Sigmoid colon (tissue), 7 donors: ENCODE results near the gene ZFC3H1. TPM values are rescaled to one million over a fixed set of nuclear protein-coding genes. Genes with fewer than 3 reads are reported as not detected.

Source experiments
- DNase-seq: peaks from one replicate; pipeline ENCODE4 v3.0.0-alpha.2; 2019
- H3K27ac ChIP-seq, 4 donors: fragments of 200-600 bp; sonication (generic); one replicate each; pipeline ENCODE4 v1.5.1; 2016 to 2019; ENCODE audit warnings: mild to moderate bottlenecking in 1 of 4
- H3K27me3 ChIP-seq, 3 donors: fragments of 200-600 bp; sonication (generic); one replicate each; pipeline ENCODE4 v1.5.1; 2019; ENCODE audit warnings: mild to moderate bottlenecking in 1 of 3
- H3K36me3 ChIP-seq, 4 donors: fragments of 200-600 bp; sonication (generic); one replicate each; pipeline ENCODE4 v1.5.1; 2016 to 2019
- H3K4me1 ChIP-seq, 4 donors: fragments of 200-600 bp; sonication (generic); one replicate each; pipeline ENCODE4 v1.5.1; 2017 to 2019
- H3K4me3 ChIP-seq, 4 donors: fragments of 200-600 bp; sonication (generic); one replicate each; pipeline ENCODE4 v1.5.1; 2017 to 2019; ENCODE audit warnings: mild to moderate bottlenecking in 2 of 4, moderate library complexity in 1 of 4
- H3K9me3 ChIP-seq, 4 donors: fragments of 200-600 bp in 3 of 4; sonication (generic) in 3 of 4; one replicate each; pipeline versions ENCODE4 v1.5.1 to v1.6.1; 2013 to 2019
- CTCF ChIP-seq, 4 experiments: fragments of 450-650 bp in 3 of 4; fragments of 200-600 bp in 1 of 4; IDR thresholded peaks; one replicate each; pipeline ENCODE4 v1.5.1; 2016 to 2019; ENCODE audit warnings: antibody characterized with exemption in 4 of 4, mild to moderate bottlenecking in 3 of 4, moderate library complexity in 2 of 4
- EP300 ChIP-seq, 4 donors: sonication (generic); formaldehyde crosslinking; IDR thresholded peaks; one replicate each; pipeline ENCODE4 v1.6.1; 2017; ENCODE audit warnings: antibody characterized with exemption in 4 of 4
- POLR2A ChIP-seq, 2 donors: fragments of 450-650 bp; IDR thresholded peaks; one replicate each; pipeline ENCODE4 v1.6.1; 2016; ENCODE audit warnings: antibody characterized with exemption in 2 of 2, mild to moderate bottlenecking in 2 of 2, moderate library complexity in 2 of 2
- POLR2AphosphoS5 ChIP-seq, 4 donors: sonication (generic); formaldehyde crosslinking; IDR thresholded peaks; one replicate each; pipeline ENCODE4 v1.6.1; 2017; ENCODE audit warnings: antibody characterized with exemption in 4 of 4
- WGBS, 2 donors: extraction: QIAGEN DNeasy Blood & Tissue Kit; methylation state at CpG; one replicate each; pipeline ENCODE4 v1.1.7; 2013; 5-methylcytosine and 5-hydroxymethylcytosine counted together
- intact Hi-C: fragments of 100-400 bp; cut with DNase I; formaldehyde crosslinking; loops from one replicate; pipeline ENCODE4 v1.15.1; 2023
- polyA plus RNA-seq, 3 donors: library from polyadenylated mRNA; stranded (reverse); fragments of 200-250 nt; gene quantifications; one replicate each; pipeline ENCODE4 v1.2.3, GENCODE V29; 2013
- total RNA-seq, 4 donors: library from RNA; depleted of rRNA; stranded (reverse); fragments of >200 nt; gene quantifications; one replicate each; pipeline ENCODE4 v1.1.0, GENCODE V29; 2016
- donor health status: healthy with polysubstance abuse.
- donor health status: Bipolar disorder and iron deficiency.
- donor health status: healthy.

ZFC3H1 gene
- total and polyA plus RNA-seq, 7 donors: 3.0 to 87.8 (median 38.7) TPM

GRCh38 chr12:71664411-71665089, 902 bp upstream of the ZFC3H1 start:
- WGBS, 2 donors: 0 to 1% methylated on average over 20 of the region's 20 CpGs
- TF ChIP-seq EP300 (IDR thresholded peaks at IDR 0.05) (no peak), CTCF (IDR thresholded peaks at IDR 0.05) (peak in 1 of 4 experiments; percentile 3)
- H3K4me3 ChIP-seq: peak overlapping the region; percentile 73 to 90 (median 86)
- intact Hi-C loops: loop anchor here (5.0 kb wide), 2 partner anchors 37 to 173 kb away; partner anchors contain the start of gene TBC1D15
- no peaks in the 10 kb centered on the region for H3K27me3 ChIP-seq
- H3K27ac ChIP-seq: peak overlapping the region; percentile 91 to 99 (median 97)
- no peaks in the 10 kb centered on the region for H3K9me3 ChIP-seq
- peaks cover 3 to 43% (median 24%) of the 10 kb centered on the region in 4 donors for H3K4me1 ChIP-seq
- DNase-seq: no peak
- H3K36me3 ChIP-seq: peaks cover 0 to 7% (median 2%) of the 10 kb centered on the region in 4 donors

- H3K36me3 ChIP-seq: peaks cover 4 to 23% (median 11%) of the 10 kb centered on the region in 4 donors
- H3K4me1 ChIP-seq: peaks cover 3 to 43% (median 24%) of the 10 kb centered on the region in 4 donors
- no peaks in the 10 kb centered on the region for H3K27me3 ChIP-seq
- peak; percentile 81 for DNase-seq
- 0% methylated on average over 53 of the region's 53 CpGs for WGBS, 2 donors
- no peaks in the 10 kb centered on the region for H3K9me3 ChIP-seq
- peak overlapping the region; percentile 73 to 90 (median 86) for H3K4me3 ChIP-seq
- peak overlapping the region; percentile 91 to 99 (median 97) for H3K27ac ChIP-seq
- intact Hi-C loops: loop anchor here (2.0 to 5.0 kb wide), 4 partner anchors 24 to 174 kb away; partner anchors contain the start of genes RAB21, TBC1D15 and TMEM19
- no peak for TF ChIP-seq CTCF (IDR thresholded peaks at IDR 0.05)
- no peak for TF ChIP-seq EP300 (IDR thresholded peaks at IDR 0.05)
- peak in 1 of 2 donors; percentile 36 for TF ChIP-seq POLR2A (IDR thresholded peaks at IDR 0.05)
- TF ChIP-seq POLR2AphosphoS5 (IDR thresholded peaks at IDR 0.05): no peak
These were observed 643 bp downstream of the ZFC3H1 start for GRCh38 chr12:71662849-71663560.

- TF ChIP-seq POLR2A (IDR thresholded peaks at IDR 0.05) (no peak), POLR2AphosphoS5 (IDR thresholded peaks at IDR 0.05) (no peak), EP300 (IDR thresholded peaks at IDR 0.05) (no peak), CTCF (IDR thresholded peaks at IDR 0.05) (no peak)
- Histone ChIP-seq H3K4me1 (peaks cover 3 to 44% (median 24%) of the 10 kb centered on the region in 4 donors), H3K9me3 (no peaks in the 10 kb centered on the region), H3K4me3 (peak overlapping the region; percentile 73 to 90 (median 86)), H3K27me3 (no peaks in the 10 kb centered on the region), H3K36me3 (peaks cover 4 to 32% (median 14%) of the 10 kb centered on the region in 4 donors), H3K27ac (peak overlapping the region; percentile 91 to 99 (median 97))
- WGBS, 2 donors: 2 to 9% methylated on average over 8 of the region's 8 CpGs
- no peak for DNase-seq
- intact Hi-C loops: loop anchor here (2.0 to 5.0 kb wide), 4 partner anchors 25 to 175 kb away; partner anchors contain the start of genes RAB21, TBC1D15 and TMEM19
These were observed 1.6 kb downstream of the ZFC3H1 start for GRCh38 chr12:71661977-71662530.

- TF ChIP-seq CTCF (IDR thresholded peaks at IDR 0.05): no peak
- no peak for TF ChIP-seq POLR2AphosphoS5 (IDR thresholded peaks at IDR 0.05)
- no peak for TF ChIP-seq EP300 (IDR thresholded peaks at IDR 0.05)
- no peak for TF ChIP-seq POLR2A (IDR thresholded peaks at IDR 0.05)
- H3K9me3 ChIP-seq: no peaks in the 10 kb centered on the region
- 71 to 85% methylated on average over 3 of the region's 3 CpGs for WGBS, 2 donors
- peaks cover 0 to 42% (median 26%) of the 10 kb centered on the region in 4 donors for H3K4me1 ChIP-seq
- DNase-seq: no peak
- H3K27me3 ChIP-seq: no peaks in the 10 kb centered on the region
- intact Hi-C loops: no loop called here
- peaks cover 7 to 67% (median 14%) of the 10 kb centered on the region in 4 donors for H3K36me3 ChIP-seq
- no peak overlapping the region for H3K27ac ChIP-seq
- no peak overlapping the region for H3K4me3 ChIP-seq
These were observed 6.9 kb downstream of the ZFC3H1 start for GRCh38 chr12:71656740-71657139.
